Astrocyte (in vitro differentiated cells and primary cell): Measurements from ENCODE around the gene ABL2.
"Not testable (repeated sequence)": the region's sequence is repeated elsewhere in the genome, so short reads cannot be mapped to it uniquely, and the experiment has no call there.

Source experiments
- EZH2 ChIP-seq: IDR thresholded peaks from 2 replicates; pipeline ENCODE4 v1.6.1; 2012; ENCODE audit warnings: mild to moderate bottlenecking, low read length, inconsistent platforms; ENCODE audit not compliant: insufficient read depth
- TF ChIP-seq, protein P1 (sequence below): IDR thresholded peaks from 2 replicates; pipeline ENCODE4 v1.5.1; 2011; ENCODE audit warnings: low read depth, mild to moderate bottlenecking, inconsistent platforms, low read length, moderate library complexity; ENCODE audit not compliant: insufficient read depth

DNA sequence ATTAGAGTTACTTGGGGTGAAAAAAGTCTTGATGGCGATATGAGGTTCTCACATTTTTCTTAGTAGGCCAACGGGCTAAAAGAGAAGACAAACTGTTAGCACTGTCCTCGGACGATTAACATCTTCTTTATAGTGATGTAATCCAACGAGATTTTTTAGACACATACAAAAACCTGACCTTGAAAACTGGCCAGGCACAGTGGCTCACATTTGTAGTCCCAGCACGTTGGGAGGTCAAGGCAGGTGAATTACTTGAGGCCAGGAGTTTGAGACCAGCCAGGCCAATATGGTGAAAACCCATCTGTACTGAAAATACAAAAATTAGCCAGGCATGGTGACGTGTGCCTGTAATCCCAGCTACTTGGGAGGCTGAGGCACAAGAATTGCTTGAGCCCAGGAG lies 8.4 kb downstream of the ABL2 start:
- TF ChIP-seq, protein P1, sequence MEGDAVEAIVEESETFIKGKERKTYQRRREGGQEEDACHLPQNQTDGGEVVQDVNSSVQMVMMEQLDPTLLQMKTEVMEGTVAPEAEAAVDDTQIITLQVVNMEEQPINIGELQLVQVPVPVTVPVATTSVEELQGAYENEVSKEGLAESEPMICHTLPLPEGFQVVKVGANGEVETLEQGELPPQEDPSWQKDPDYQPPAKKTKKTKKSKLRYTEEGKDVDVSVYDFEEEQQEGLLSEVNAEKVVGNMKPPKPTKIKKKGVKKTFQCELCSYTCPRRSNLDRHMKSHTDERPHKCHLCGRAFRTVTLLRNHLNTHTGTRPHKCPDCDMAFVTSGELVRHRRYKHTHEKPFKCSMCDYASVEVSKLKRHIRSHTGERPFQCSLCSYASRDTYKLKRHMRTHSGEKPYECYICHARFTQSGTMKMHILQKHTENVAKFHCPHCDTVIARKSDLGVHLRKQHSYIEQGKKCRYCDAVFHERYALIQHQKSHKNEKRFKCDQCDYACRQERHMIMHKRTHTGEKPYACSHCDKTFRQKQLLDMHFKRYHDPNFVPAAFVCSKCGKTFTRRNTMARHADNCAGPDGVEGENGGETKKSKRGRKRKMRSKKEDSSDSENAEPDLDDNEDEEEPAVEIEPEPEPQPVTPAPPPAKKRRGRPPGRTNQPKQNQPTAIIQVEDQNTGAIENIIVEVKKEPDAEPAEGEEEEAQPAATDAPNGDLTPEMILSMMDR, result not testable (repeated sequence)
- not testable (repeated sequence) for TF ChIP-seq EZH2
